K562 (cell line): Measurements from ENCODE around the gene PPM1G. TPM values are rescaled to one million over a fixed set of nuclear protein-coding genes. Genes with fewer than 3 reads are reported as not detected.

Experiments
- ASH1L ChIP-seq: fragments of 450-650 bp; IDR thresholded peaks from 2 replicates; pipeline ENCODE4 v1.6.1; 2018; ENCODE audit warnings: borderline replicate concordance, mild to moderate bottlenecking, low read depth; ENCODE audit not compliant: partially characterized antibody
- ATF7 ChIP-seq: fragments of 450-650 bp; IDR thresholded peaks from 2 replicates; pipeline ENCODE4 v1.7.1; 2014; ENCODE audit warnings: mild to moderate bottlenecking, moderate library complexity
- BCL6 ChIP-seq: fragments of 250-450 bp; sonication (Bioruptor Pico); IDR thresholded peaks from 2 replicates; pipeline ENCODE4 v1.4.0; 2020
- C11orf30 ChIP-seq: fragments of 450-650 bp; IDR thresholded peaks from 2 replicates; pipeline ENCODE4 v1.6.1; 2016; ENCODE audit warnings: low read depth, mild to moderate bottlenecking
- DDX20 ChIP-seq: fragments of 450-650 bp; IDR thresholded peaks from 2 replicates; pipeline ENCODE4 v1.6.1; 2016; ENCODE audit warnings: missing genetic modification characterization, low read depth, mild to moderate bottlenecking, missing compliant biosample characterization, moderate library complexity
- GATAD2A ChIP-seq: fragments of 450-650 bp; IDR thresholded peaks from 2 replicates; pipeline ENCODE4 v1.6.1; 2017
- HDAC6 ChIP-seq: IDR thresholded peaks from 2 replicates; pipeline ENCODE4 v1.6.1; 2012; ENCODE audit warnings: low read depth, mild to moderate bottlenecking, control low read depth, inconsistent platforms, low read length, moderate library complexity
- MAFF ChIP-seq: IDR thresholded peaks from 2 replicates; pipeline ENCODE4 v1.6.1; 2012; ENCODE audit warnings: low read length, improper control_type of control experiment
- MCM5 ChIP-seq: fragments of 450-650 bp; IDR thresholded peaks from 2 replicates; pipeline ENCODE4 v1.6.1; 2016; ENCODE audit warnings: low read depth
- MEIS2 ChIP-seq: fragments of 450-650 bp; IDR thresholded peaks from 2 replicates; pipeline ENCODE4 v1.6.1; 2014; ENCODE audit warnings: mild to moderate bottlenecking; ENCODE audit not compliant: partially characterized antibody
- NFE2 ChIP-seq: IDR thresholded peaks from 2 replicates; pipeline ENCODE4 v1.6.1; 2014; ENCODE audit warnings: antibody characterized with exemption, low read depth
- PCBP2 ChIP-seq: fragments of 200-400 bp; formaldehyde crosslinking; IDR thresholded peaks from 2 replicates; pipeline ENCODE4 v1.6.1; 2018; ENCODE audit warnings: low read length, low read depth, mild to moderate bottlenecking, moderate library complexity; ENCODE audit not compliant: poor library complexity, severe bottlenecking
- YBX1 ChIP-seq: fragments of 450-650 bp; IDR thresholded peaks from 2 replicates; pipeline ENCODE4 v1.7.1; 2016; ENCODE audit warnings: mild to moderate bottlenecking
- ZFP91 ChIP-seq: sonication (generic); formaldehyde crosslinking; IDR thresholded peaks from 2 replicates; pipeline ENCODE4 v1.8.0; 2022; ENCODE audit warnings: mild to moderate bottlenecking, missing genetic modification reagents
- ZKSCAN1 ChIP-seq: fragments of 150-350 bp; IDR thresholded peaks from 2 replicates; pipeline ENCODE4 v1.6.1; 2016; ENCODE audit warnings: low read depth, low read length
- ZNF696 ChIP-seq: fragments of 250-450 bp; sonication (Bioruptor Pico); conservative IDR thresholded peaks from 2 replicates; pipeline ENCODE4 v1.4.0; 2020; ENCODE audit warnings: mild to moderate bottlenecking, moderate library complexity
- ZNF766 ChIP-seq: fragments of 200-800 bp; sonication (Bioruptor generic); conservative IDR thresholded peaks from 2 replicates; pipeline ENCODE4 v1.6.1; 2016; ENCODE audit warnings: missing genetic modification characterization, missing compliant biosample characterization
- polyA plus RNA-seq, 8 experiments: library from polyadenylated mRNA; depleted of rRNA in 4 of 8; stranded (reverse) in 5 of 8; unstranded in 3 of 8; fragments of >200 nt; fragmentation: Nextera tagmentation in 2 of 8; fragmentation: Illumina TruSeq in 1 of 8; extraction: Ambion mirVana in 2 of 8; extraction: Trizol in 1 of 8; gene quantifications; 2 replicates each; pipeline versions ENCODE4 v1.2.1 to v1.2.3, GENCODE V29; 2011 to 2014; ENCODE audit warnings: inconsistent platforms in 1 of 8, missing spikeins in 1 of 8
- total RNA-seq, 7 experiments: library from RNA; depleted of rRNA in 6 of 7; stranded (reverse); fragments of >200 nt in 6 of 7; fragmentation: Illumina TruSeq in 2 of 7; extraction: Trizol in 2 of 7; gene quantifications; 2 replicates each; pipeline versions ENCODE4 v1.2.1 to v1.2.3, GENCODE V29; 2011 to 2021; ENCODE audit warnings: low replicate concordance in 1 of 7
- TF ChIP-seq, protein P1 (sequence below): IDR thresholded peaks from 2 replicates; pipeline ENCODE4 v1.6.1; 2014; ENCODE audit warnings: antibody characterized with exemption
- TF ChIP-seq, protein P2 (sequence below): fragments of 250-450 bp; sonication (Bioruptor Pico); IDR thresholded peaks from 2 replicates; pipeline ENCODE4 v1.8.0; 2021; ENCODE audit warnings: mild to moderate bottlenecking, moderate library complexity
- TF ChIP-seq, protein P3 (sequence below): sonication (generic); formaldehyde crosslinking; IDR thresholded peaks from 2 replicates; pipeline ENCODE4 v1.8.1; 2023; ENCODE audit warnings: mild to moderate bottlenecking, missing genetic modification reagents
- TF ChIP-seq, protein P4 (sequence below): sonication (generic); formaldehyde crosslinking; IDR thresholded peaks from 2 replicates; pipeline ENCODE4 v1.8.0; 2022; ENCODE audit warnings: missing genetic modification reagents, mild to moderate bottlenecking, moderate library complexity, borderline replicate concordance

Gene PPM1G
- total and polyA plus RNA-seq, 9 of the 15 experiments (the other 6 are each of a cell fraction or from before 2014, with no cell fraction given), result 61.7 to 230 (median 153) TPM

DNA sequence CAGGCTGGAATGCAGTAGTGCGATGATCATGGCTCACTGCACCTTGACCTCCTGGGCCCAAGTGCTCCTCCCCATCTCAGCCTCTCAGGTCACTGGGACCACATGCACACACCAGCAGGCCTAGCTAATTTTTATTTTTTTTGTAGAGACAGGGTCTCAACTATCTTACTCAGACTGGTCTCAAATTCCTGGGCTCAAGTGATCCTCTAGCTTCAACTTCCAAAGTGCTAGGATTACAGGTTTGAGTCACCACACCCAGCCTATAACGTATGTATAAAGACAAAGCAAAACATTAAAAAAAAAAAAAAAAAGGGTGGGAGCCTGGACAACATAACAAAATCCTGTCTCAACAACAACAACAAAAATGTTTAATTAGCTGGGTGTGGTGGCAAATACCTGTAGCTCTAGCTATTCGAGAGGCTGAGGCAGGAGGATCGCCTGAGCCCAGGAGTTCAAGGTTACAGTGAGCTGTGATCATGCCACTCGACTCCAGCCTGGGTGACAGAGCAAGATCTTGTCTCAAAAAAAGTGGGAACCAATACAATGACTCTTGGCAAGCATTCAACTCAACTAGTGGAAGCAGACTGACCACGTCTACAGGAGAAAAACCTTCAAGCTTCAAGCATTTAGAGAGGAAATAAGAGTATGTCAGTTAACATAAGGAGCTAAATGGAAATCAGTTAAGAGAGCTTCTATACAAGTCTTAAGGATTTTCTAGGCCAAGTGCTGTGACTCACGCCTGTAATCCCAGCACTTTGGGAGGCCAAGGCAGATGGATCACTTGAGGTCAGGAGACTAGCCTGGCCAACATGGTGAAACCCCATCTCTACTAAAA, 55.4 kb downstream of the PPM1G start (continued):
- TF ChIP-seq BCL6, result no peak
- TF ChIP-seq, protein P1, sequence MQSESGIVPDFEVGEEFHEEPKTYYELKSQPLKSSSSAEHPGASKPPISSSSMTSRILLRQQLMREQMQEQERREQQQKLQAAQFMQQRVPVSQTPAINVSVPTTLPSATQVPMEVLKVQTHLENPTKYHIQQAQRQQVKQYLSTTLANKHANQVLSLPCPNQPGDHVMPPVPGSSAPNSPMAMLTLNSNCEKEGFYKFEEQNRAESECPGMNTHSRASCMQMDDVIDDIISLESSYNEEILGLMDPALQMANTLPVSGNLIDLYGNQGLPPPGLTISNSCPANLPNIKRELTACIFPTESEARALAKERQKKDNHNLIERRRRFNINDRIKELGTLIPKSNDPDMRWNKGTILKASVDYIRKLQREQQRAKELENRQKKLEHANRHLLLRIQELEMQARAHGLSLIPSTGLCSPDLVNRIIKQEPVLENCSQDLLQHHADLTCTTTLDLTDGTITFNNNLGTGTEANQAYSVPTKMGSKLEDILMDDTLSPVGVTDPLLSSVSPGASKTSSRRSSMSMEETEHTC, result no peak
- peak; percentile 56; the same call in 1 of the 2 replicates for TF ChIP-seq ZNF766
- TF ChIP-seq ATF7, result peak; percentile 65
- no peak for TF ChIP-seq MCM5
- peak; percentile 74 for TF ChIP-seq MAFF
- no peak for TF ChIP-seq PCBP2
- TF ChIP-seq, protein P2, sequence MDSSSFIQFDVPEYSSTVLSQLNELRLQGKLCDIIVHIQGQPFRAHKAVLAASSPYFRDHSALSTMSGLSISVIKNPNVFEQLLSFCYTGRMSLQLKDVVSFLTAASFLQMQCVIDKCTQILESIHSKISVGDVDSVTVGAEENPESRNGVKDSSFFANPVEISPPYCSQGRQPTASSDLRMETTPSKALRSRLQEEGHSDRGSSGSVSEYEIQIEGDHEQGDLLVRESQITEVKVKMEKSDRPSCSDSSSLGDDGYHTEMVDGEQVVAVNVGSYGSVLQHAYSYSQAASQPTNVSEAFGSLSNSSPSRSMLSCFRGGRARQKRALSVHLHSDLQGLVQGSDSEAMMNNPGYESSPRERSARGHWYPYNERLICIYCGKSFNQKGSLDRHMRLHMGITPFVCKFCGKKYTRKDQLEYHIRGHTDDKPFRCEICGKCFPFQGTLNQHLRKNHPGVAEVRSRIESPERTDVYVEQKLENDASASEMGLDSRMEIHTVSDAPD (CRISPR knock-in tag), result no peak
- TF ChIP-seq ZKSCAN1, result no peak
- peak; percentile 95 for TF ChIP-seq NFE2
- no peak for TF ChIP-seq ZNF696 (CRISPR knock-in tag)
- peak; percentile 80 for TF ChIP-seq C11orf30
- TF ChIP-seq ASH1L, result no peak
- no peak for TF ChIP-seq ZFP91 (CRISPR knock-in tag)
- no peak for TF ChIP-seq HDAC6
- TF ChIP-seq YBX1, result no peak
- TF ChIP-seq GATAD2A, result no peak
- TF ChIP-seq, protein P3, sequence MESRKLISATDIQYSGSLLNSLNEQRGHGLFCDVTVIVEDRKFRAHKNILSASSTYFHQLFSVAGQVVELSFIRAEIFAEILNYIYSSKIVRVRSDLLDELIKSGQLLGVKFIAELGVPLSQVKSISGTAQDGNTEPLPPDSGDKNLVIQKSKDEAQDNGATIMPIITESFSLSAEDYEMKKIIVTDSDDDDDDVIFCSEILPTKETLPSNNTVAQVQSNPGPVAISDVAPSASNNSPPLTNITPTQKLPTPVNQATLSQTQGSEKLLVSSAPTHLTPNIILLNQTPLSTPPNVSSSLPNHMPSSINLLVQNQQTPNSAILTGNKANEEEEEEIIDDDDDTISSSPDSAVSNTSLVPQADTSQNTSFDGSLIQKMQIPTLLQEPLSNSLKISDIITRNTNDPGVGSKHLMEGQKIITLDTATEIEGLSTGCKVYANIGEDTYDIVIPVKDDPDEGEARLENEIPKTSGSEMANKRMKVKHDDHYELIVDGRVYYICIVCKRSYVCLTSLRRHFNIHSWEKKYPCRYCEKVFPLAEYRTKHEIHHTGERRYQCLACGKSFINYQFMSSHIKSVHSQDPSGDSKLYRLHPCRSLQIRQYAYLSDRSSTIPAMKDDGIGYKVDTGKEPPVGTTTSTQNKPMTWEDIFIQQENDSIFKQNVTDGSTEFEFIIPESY (CRISPR knock-in tag), result no peak
- TF ChIP-seq, protein P4, sequence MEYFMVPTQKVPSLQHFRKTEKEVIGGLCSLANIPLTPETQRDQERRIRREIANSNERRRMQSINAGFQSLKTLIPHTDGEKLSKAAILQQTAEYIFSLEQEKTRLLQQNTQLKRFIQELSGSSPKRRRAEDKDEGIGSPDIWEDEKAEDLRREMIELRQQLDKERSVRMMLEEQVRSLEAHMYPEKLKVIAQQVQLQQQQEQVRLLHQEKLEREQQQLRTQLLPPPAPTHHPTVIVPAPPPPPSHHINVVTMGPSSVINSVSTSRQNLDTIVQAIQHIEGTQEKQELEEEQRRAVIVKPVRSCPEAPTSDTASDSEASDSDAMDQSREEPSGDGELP (CRISPR knock-in tag), result no peak
- TF ChIP-seq MEIS2, result peak; percentile 11
- TF ChIP-seq DDX20, result no peak
